ENCODE results near the gene TPM1. TPM values are rescaled to one million over a fixed set of nuclear protein-coding genes. Genes with fewer than 3 reads are reported as not detected.

The TPM1 gene
- total and polyA plus RNA-seq, 9 of the 15 experiments (the other 6 are each of a cell fraction or from before 2014, with no cell fraction given), result 8.1 to 53.9 (median 43.1) TPM

- TF ChIP-seq ETV6 (IDR thresholded peaks at IDR 0.05; ENCODE audit: borderline replicate concordance in 1 of 2, low read depth in 2 of 2, low read length in 1 of 2) (no peak), ETV6 (CRISPR knock-in tag; IDR thresholded peaks at IDR 0.05; ENCODE audit: borderline replicate concordance) (no peak), MTA1 (IDR thresholded peaks at IDR 0.05; ENCODE audit: borderline replicate concordance) (no peak), BRF2 (IDR thresholded peaks at IDR 0.05; ENCODE audit: borderline replicate concordance, insufficient read depth, insufficient read length) (no peak), SUPT5H (IDR thresholded peaks at IDR 0.05) (no peak)
Measured at GRCh38 chr15:63040509-63040908, 2.0 kb upstream of the TPM1 start (continued).

GRCh38 chr15:63040954-63041353 lies 1.6 kb upstream of the TPM1 start:
- H3K9ac ChIP-seq (ENCODE audit: insufficient read depth in 1 of 2, low read depth in 2 of 2, low read length in 2 of 2), result no peak overlapping the region
- no peaks in the 10 kb centered on the region for H3K9me1 ChIP-seq (ENCODE audit: control insufficient read depth, insufficient read depth, low read length)
- H3K9me3 ChIP-seq (replicated peaks; ENCODE audit: control insufficient read depth, insufficient read depth, low read depth, low read length), result no peaks in the 10 kb centered on the region; the same call in 1 of the 2 replicates
- no peak overlapping the region for H2AFZ ChIP-seq (ENCODE audit: low read depth, low read length)
- H3K4me2 ChIP-seq (ENCODE audit: insufficient read depth, low read length), result no peak overlapping the region
- ChIA-PET CTCF (ENCODE audit: low intra/inter-chr PET ratio) (no interaction called here), POLR2A (interaction anchor here (0.7 kb wide), 1 partner anchor 879 kb away, joined by 3 read pairs; no protein-coding TSS in a partner anchor)
- H3K27me3 ChIP-seq (ENCODE audit: control insufficient read depth in 2 of 2, insufficient read depth in 2 of 2, low read length in 2 of 2), result peaks cover 58 to 81% of the 10 kb centered on the region in 2 experiments
- H3K79me2 ChIP-seq (ENCODE audit: control insufficient read depth, insufficient read depth, low read length), result no peaks in the 10 kb centered on the region
- H3K4me3 ChIP-seq, result no peak overlapping the region
- no peak for FAIRE-seq
- ATAC-seq, result no peak
- 20% methylated on average over 6 of the region's 6 CpGs for WGBS (ENCODE audit: insufficient coverage, low coverage, missing lambda C conversion rate)
- H4K20me1 ChIP-seq (replicated peaks; ENCODE audit: control insufficient read depth, insufficient read depth, low read length), result no peaks in the 10 kb centered on the region
- H3K4me1 ChIP-seq (replicated peaks in 1 of 2; ENCODE audit: control insufficient read depth in 2 of 2, insufficient read depth in 2 of 2, low read length in 2 of 2), result peaks cover 0 to 19% of the 10 kb centered on the region in 2 experiments; a peak in 2 of 5 replicates
- in situ Hi-C loops (cut with MboI) (no loop called here), intact Hi-C loops (cut with micrococcal nuclease) (no loop called here)
- DNase-seq (ENCODE audit: extremely low read depth in 1 of 4, low spot score in 3 of 4), result no peak
- BruUV-seq (replicated peaks), result no TSS peak
- no peak overlapping the region for H3K27ac ChIP-seq (ENCODE audit: extremely low read depth, low read depth, low read length)
- TF ChIP-seq CBX3 (IDR thresholded peaks at IDR 0.05; ENCODE audit: borderline replicate concordance in 1 of 2, low read length in 2 of 2) (no peak), HBP1 (CRISPR knock-in tag; IDR thresholded peaks at IDR 0.05) (no peak), ZEB2 (IDR thresholded peaks at IDR 0.05) (no peak), PURB (CRISPR knock-in tag; IDR thresholded peaks at IDR 0.05; ENCODE audit: low read depth) (no peak), SMAD4 (CRISPR knock-in tag; conservative IDR thresholded peaks at IDR 0.05) (no peak), IFI16 (CRISPR knock-in tag; IDR thresholded peaks at IDR 0.05) (no peak), AFF4 (CRISPR knock-in tag; IDR thresholded peaks at IDR 0.05) (no peak), ZNF165 (CRISPR knock-in tag; IDR thresholded peaks at IDR 0.05; ENCODE audit: borderline replicate concordance) (no peak), EZH2 (IDR thresholded peaks at IDR 0.05; ENCODE audit: borderline replicate concordance, low read depth, low read length) (no peak)
- no peaks in the 10 kb centered on the region for H3K36me3 ChIP-seq (ENCODE audit: control insufficient read depth, insufficient read depth, low read length)
